Endothelial cell of umbilical vein (primary cell): ENCODE measurements around the gene SIGLEC15. TPM values are rescaled to one million over a fixed set of nuclear protein-coding genes. Genes with fewer than 3 reads are reported as not detected.

Source experiments
- BruUV-seq: library from RNA; stranded (reverse); fragments of 400-500 nt; replicated peaks from 2 replicates; lab custom pipeline; 2021; lab: Mats Ljungman, UMichigan
- CTCF ChIA-PET: fragments of 300-600, 350-600 bp; sonication (Branson Sonifier 250); formaldehyde crosslinking; loops from one replicate; lab custom pipeline; 2021; ENCODE audit warnings: antibody characterized with exemption, inconsistent platforms; lab: Charles Lee
- POLR2A ChIA-PET: fragments of 300-600, 350-600 bp; sonication (Branson Sonifier 250); formaldehyde crosslinking; loops from one replicate; lab custom pipeline; 2021; ENCODE audit warnings: antibody characterized with exemption, inconsistent platforms; lab: Charles Lee
- DNase-seq: peaks from one replicate; pipeline ENCODE4 v3.0.0-alpha.2; 2011; ENCODE audit warnings: low read depth, low spot score
- FAIRE-seq: peaks from 2 replicates; lab custom pipeline; 2011; peaks lifted over from hg19 to GRCh38; lab: Jason Lieb, UNC
- H2AFZ ChIP-seq: 2 replicates; pipeline ENCODE4 v1.6.0; 2012; ENCODE audit warnings: low read depth, low read length, control low read depth, inconsistent platforms
- H3K27ac ChIP-seq: 2 replicates; pipeline ENCODE4 v1.5.1; 2011; ENCODE audit warnings: low read depth, mild to moderate bottlenecking, control low read depth, low read length, moderate library complexity; ENCODE audit not compliant: insufficient read depth
- H3K27me3 ChIP-seq, 2 experiments: 2 replicates each; pipeline versions ENCODE4 v1.6.0 to v1.6.1; 2011; ENCODE audit warnings: low read length in 2 of 2, mixed read lengths in 1 of 2; ENCODE audit not compliant: control insufficient read depth in 2 of 2, insufficient read depth in 2 of 2
- H3K36me3 ChIP-seq, 2 experiments: 2 replicates in 1 of 2; 3 replicates in 1 of 2; pipeline ENCODE4 v1.5.1; 2011; ENCODE audit warnings: low read length in 2 of 2, mild to moderate bottlenecking in 1 of 2, moderate library complexity in 1 of 2; ENCODE audit not compliant: control insufficient read depth in 2 of 2, insufficient read depth in 2 of 2; ENCODE audit errors: extremely low read depth in 1 of 2
- H3K4me1 ChIP-seq: 3 replicates; pipeline ENCODE4 v1.5.1; 2011; ENCODE audit warnings: mild to moderate bottlenecking, low read length; ENCODE audit not compliant: control insufficient read depth, insufficient read depth; ENCODE audit errors: extremely low read depth
- H3K4me2 ChIP-seq: 2 replicates; pipeline ENCODE4 v1.6.1; 2011; ENCODE audit warnings: low read length, control low read depth, mixed read lengths; ENCODE audit not compliant: insufficient read depth
- H3K4me3 ChIP-seq, 3 experiments: fragments of 200-600 bp in 1 of 3; sonication (generic), shearing (Covaris generic) in 1 of 3; replicated peaks in 1 of 3; 2 replicates each; pipeline ENCODE4 v1.5.1; 2011 to 2016; ENCODE audit warnings: control low read depth in 3 of 3, low read length in 3 of 3, mild to moderate bottlenecking in 2 of 3, inconsistent platforms in 1 of 3, low read depth in 1 of 3, moderate library complexity in 1 of 3; ENCODE audit not compliant: insufficient read depth in 1 of 3
- H3K79me2 ChIP-seq: 2 replicates; pipeline ENCODE4 v1.6.0; 2012; ENCODE audit warnings: low read length, inconsistent platforms; ENCODE audit not compliant: control insufficient read depth, insufficient read depth
- H3K9ac ChIP-seq: replicated peaks from 2 replicates; pipeline ENCODE3; 2011; ENCODE audit warnings: low read length, control low read depth; ENCODE audit not compliant: insufficient read depth; ENCODE audit errors: extremely low read depth
- H3K9me1 ChIP-seq: replicated peaks from 3 replicates; pipeline ENCODE4 v1.6.0; 2011; ENCODE audit warnings: mild to moderate bottlenecking, low read length; ENCODE audit not compliant: control insufficient read depth, insufficient read depth; ENCODE audit errors: extremely low read depth
- H3K9me3 ChIP-seq: replicated peaks from 2 replicates; pipeline ENCODE4 v1.5.1; 2012; ENCODE audit warnings: low read length, inconsistent platforms; ENCODE audit not compliant: control insufficient read depth, insufficient read depth
- H4K20me1 ChIP-seq: replicated peaks from 2 replicates; pipeline ENCODE3; 2011; ENCODE audit warnings: mild to moderate bottlenecking, low read length; ENCODE audit not compliant: control insufficient read depth, insufficient read depth; ENCODE audit errors: extremely low read depth
- CTCF ChIP-seq, 2 donors: IDR thresholded peaks; 1 replicate in 1 of 2; 2 replicates in 1 of 2; pipeline ENCODE4 v1.5.1; 2011; ENCODE audit warnings: low read length in 2 of 2, mild to moderate bottlenecking in 2 of 2, moderate library complexity in 2 of 2, control low read depth in 1 of 2, inconsistent platforms in 1 of 2, low read depth in 1 of 2; ENCODE audit not compliant: insufficient read depth in 1 of 2; ENCODE audit errors: extremely low read depth in 1 of 2
- EZH2 ChIP-seq: IDR thresholded peaks from 2 replicates; pipeline ENCODE4 v1.6.1; 2012; ENCODE audit warnings: borderline replicate concordance, low read depth, mild to moderate bottlenecking, moderate library complexity, low read length, inconsistent platforms; ENCODE audit not compliant: severe bottlenecking
- JUN ChIP-seq: IDR thresholded peaks from 2 replicates; pipeline ENCODE4 v1.6.1; 2011; ENCODE audit warnings: borderline replicate concordance, low read depth; ENCODE audit not compliant: insufficient read length, insufficient read depth
- MAX ChIP-seq: IDR thresholded peaks from 2 replicates; pipeline ENCODE4 v1.6.1; 2011; ENCODE audit not compliant: insufficient read depth, insufficient read length
- MYC ChIP-seq: IDR thresholded peaks from one replicate; pipeline ENCODE4 v1.6.1; 2011; ENCODE audit warnings: mild to moderate bottlenecking, low read depth, low read length
- POLR2A ChIP-seq: IDR thresholded peaks from 2 replicates; pipeline ENCODE4 v1.6.1; 2012; ENCODE audit warnings: low read depth, mild to moderate bottlenecking, control low read depth, low read length
- dilution Hi-C: fragments of 300-500 bp; cut with MboI; formaldehyde crosslinking; loops from one replicate; pipeline ENCODE4 v1.15.0; 2019; ENCODE audit warnings: low sequenced_read_pairs; ENCODE audit not compliant: extremely low pct_ligation_motif_present
- intact Hi-C: fragments of 100-400 bp; cut with micrococcal nuclease; formaldehyde crosslinking; loops from one replicate; pipeline ENCODE4 v1.10.0; 2022
- polyA plus RNA-seq, 4 experiments: library from polyadenylated mRNA; depleted of rRNA in 3 of 4; stranded (reverse) in 3 of 4; unstranded in 1 of 4; fragments of >200 nt; gene quantifications; 2 replicates each; pipeline versions ENCODE4 v1.2.1 to v1.2.3, GENCODE V29; 2011 to 2012; ENCODE audit warnings: missing spikeins in 1 of 4
- total RNA-seq: library from RNA; stranded (reverse); gene quantifications from 2 replicates; pipeline ENCODE4 v1.2.3, GENCODE V29; 2021

Gene SIGLEC15
- total and polyA plus RNA-seq, 2 donors (not counting 3 experiments of a cell fraction or from before 2014, with no cell fraction given) = not detected

GRCh38 chr18:45829855-45830254, 4.4 kb downstream of the SIGLEC15 start:
- Histone ChIP-seq H3K27me3 (peaks cover 6 to 12% of the 10 kb centered on the region in 2 experiments), H3K4me1 (peaks cover 4% of the 10 kb centered on the region), H3K9me3 (no peaks in the 10 kb centered on the region), H4K20me1 (no peaks in the 10 kb centered on the region), H3K9me1 (no peaks in the 10 kb centered on the region), H3K4me3 (no peak overlapping the region), H3K79me2 (no peaks in the 10 kb centered on the region), H3K4me2 (no peak overlapping the region), H3K9ac (no peak overlapping the region), H3K36me3 (no peaks in the 10 kb centered on the region), H2AFZ (no peak overlapping the region), H3K27ac (no peak overlapping the region)
- dilution Hi-C loops (no loop called here), intact Hi-C loops (no loop called here)
- POLR2A ChIA-PET = interaction anchor here (0.7 kb wide), 2 partner anchors 18 to 99 kb away, joined by 3 to 9 read pairs; no protein-coding TSS in a partner anchor
- CTCF ChIA-PET = interaction anchor here (0.9 to 2.6 kb wide), 6 partner anchors 10 to 164 kb away, joined by 3 to 14 read pairs (median 4); partner anchors contain the start of gene SLC14A1
- no peak for FAIRE-seq
- BruUV-seq = no TSS peak
- TF ChIP-seq EZH2 = no peak
- TF ChIP-seq POLR2A = no peak
- TF ChIP-seq MYC = no peak
- no peak for TF ChIP-seq MAX
- TF ChIP-seq JUN = no peak
- TF ChIP-seq CTCF (IDR thresholded peaks at IDR 0.05; ENCODE audit: extremely low read depth in 1 of 2, insufficient read depth in 1 of 2, low read depth in 1 of 2, low read length in 2 of 2) = no peak
- no peak for DNase-seq
